ENCODE measurements around the gene KLHL25. TPM values are rescaled to one million over a fixed set of nuclear protein-coding genes. Genes with fewer than 3 reads are reported as not detected.

The KLHL25 gene
- polyA plus RNA-seq, 1 donor from 2014 or later, result 38.9 TPM

DNA sequence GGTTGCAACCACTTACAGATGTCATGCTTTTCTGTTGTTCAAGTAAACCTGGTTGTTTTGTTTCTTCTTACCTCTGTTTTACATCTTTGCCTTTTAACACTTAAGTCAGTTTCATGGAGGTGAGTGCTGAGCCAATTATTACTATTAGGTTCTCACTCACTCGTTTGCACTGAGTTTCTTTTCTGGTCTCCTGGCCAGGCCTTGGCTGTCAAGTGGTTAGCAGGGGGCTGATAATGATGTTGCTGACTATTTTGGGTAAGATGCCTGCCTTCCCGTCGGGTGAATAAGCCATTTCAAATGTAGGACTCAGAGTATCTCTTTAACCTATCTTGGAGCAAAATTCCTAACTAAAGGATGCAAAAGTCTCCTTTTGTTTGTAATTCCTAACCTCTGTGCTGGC, 78.5 kb downstream of the KLHL25 start:
- no peaks in the 10 kb centered on the region for H3K36me3 ChIP-seq (ENCODE audit: insufficient read depth, low read length)
- H3K27me3 ChIP-seq (ENCODE audit: insufficient read depth, low read depth, low read length), result no peaks in the 10 kb centered on the region
- no peaks in the 10 kb centered on the region for H3K9me2 ChIP-seq (ENCODE audit: insufficient read depth, low read length)
- H3F3A ChIP-seq (ENCODE audit: insufficient read depth, low read length, poor library complexity, severe bottlenecking), result no peaks in the 10 kb centered on the region
- H3K9ac ChIP-seq (ENCODE audit: low read length), result no peak overlapping the region
- H3K9me3 ChIP-seq (ENCODE audit: low read length), result no peaks in the 10 kb centered on the region
- no peak for TF ChIP-seq MXI1 (conservative IDR thresholded peaks at IDR 0.05; ENCODE audit: poor library complexity, severe bottlenecking)
- TF ChIP-seq POLR2AphosphoS5 (IDR thresholded peaks at IDR 0.05), result no peak
- no peak for TF ChIP-seq RAD21 (conservative IDR thresholded peaks at IDR 0.05)
- TF ChIP-seq SMC3 (conservative IDR thresholded peaks at IDR 0.05; ENCODE audit: poor library complexity), result no peak
- no peak for TF ChIP-seq EZH2 (IDR thresholded peaks at IDR 0.05; ENCODE audit: borderline replicate concordance, insufficient read depth, low read length, poor library complexity, severe bottlenecking)
- TF ChIP-seq, protein P1, sequence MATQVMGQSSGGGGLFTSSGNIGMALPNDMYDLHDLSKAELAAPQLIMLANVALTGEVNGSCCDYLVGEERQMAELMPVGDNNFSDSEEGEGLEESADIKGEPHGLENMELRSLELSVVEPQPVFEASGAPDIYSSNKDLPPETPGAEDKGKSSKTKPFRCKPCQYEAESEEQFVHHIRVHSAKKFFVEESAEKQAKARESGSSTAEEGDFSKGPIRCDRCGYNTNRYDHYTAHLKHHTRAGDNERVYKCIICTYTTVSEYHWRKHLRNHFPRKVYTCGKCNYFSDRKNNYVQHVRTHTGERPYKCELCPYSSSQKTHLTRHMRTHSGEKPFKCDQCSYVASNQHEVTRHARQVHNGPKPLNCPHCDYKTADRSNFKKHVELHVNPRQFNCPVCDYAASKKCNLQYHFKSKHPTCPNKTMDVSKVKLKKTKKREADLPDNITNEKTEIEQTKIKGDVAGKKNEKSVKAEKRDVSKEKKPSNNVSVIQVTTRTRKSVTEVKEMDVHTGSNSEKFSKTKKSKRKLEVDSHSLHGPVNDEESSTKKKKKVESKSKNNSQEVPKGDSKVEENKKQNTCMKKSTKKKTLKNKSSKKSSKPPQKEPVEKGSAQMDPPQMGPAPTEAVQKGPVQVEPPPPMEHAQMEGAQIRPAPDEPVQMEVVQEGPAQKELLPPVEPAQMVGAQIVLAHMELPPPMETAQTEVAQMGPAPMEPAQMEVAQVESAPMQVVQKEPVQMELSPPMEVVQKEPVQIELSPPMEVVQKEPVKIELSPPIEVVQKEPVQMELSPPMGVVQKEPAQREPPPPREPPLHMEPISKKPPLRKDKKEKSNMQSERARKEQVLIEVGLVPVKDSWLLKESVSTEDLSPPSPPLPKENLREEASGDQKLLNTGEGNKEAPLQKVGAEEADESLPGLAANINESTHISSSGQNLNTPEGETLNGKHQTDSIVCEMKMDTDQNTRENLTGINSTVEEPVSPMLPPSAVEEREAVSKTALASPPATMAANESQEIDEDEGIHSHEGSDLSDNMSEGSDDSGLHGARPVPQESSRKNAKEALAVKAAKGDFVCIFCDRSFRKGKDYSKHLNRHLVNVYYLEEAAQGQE (IDR thresholded peaks at IDR 0.05; ENCODE audit: borderline replicate concordance), result no peak
- no peak overlapping the region for H3K27ac ChIP-seq (ENCODE audit: low read length)
- H3K4me3 ChIP-seq (ENCODE audit: low read length), result no peak overlapping the region
- no peaks in the 10 kb centered on the region for H4K20me1 ChIP-seq (ENCODE audit: insufficient read depth)
- no peak overlapping the region for H3K4me2 ChIP-seq (ENCODE audit: low read length)
- H3K79me2 ChIP-seq (replicated peaks; ENCODE audit: insufficient read depth, low read length), result no peaks in the 10 kb centered on the region
- no peak overlapping the region for H2AFZ ChIP-seq (ENCODE audit: low read depth, low read length)

DNA sequence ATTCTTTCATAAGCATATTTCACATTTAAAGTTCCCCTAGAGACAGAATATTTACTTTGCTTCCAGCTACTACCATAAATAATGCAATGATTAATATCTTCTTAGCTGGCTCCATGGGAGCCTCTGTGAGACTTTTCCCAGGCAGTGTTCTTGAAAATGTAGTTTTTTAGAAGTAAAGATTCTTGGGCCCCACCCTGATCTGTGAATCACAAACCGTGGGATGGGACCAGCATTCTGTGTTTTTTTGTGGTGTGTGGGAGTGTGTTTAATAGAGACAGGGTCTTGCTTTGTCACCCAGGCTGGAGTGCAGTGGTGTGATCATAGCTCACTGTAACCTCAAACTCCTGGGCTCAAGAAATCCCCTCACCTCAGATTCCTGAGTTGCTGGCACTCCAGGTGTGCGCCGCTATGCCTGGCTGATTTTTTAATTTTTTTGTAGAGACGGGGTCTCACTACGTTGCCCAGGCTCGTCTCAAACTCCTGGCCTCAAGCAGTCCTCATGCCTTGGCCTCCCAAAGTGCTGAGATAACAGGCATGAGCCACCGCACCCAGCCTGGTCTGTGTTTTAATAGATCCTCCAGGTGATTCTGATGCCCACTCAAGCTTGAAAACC, 83.0 kb downstream of the KLHL25 start:
- no peaks in the 10 kb centered on the region for H3F3A ChIP-seq (ENCODE audit: insufficient read depth, low read length, poor library complexity, severe bottlenecking)
- no peaks in the 10 kb centered on the region for H3K9me3 ChIP-seq (ENCODE audit: low read length)
- no peak overlapping the region for H2AFZ ChIP-seq (ENCODE audit: low read depth, low read length)
- no peaks in the 10 kb centered on the region for H3K79me2 ChIP-seq (replicated peaks; ENCODE audit: insufficient read depth, low read length)
- no peaks in the 10 kb centered on the region for H3K36me3 ChIP-seq (ENCODE audit: insufficient read depth, low read length)
- H3K27ac ChIP-seq (ENCODE audit: low read length), result no peak overlapping the region
- H4K20me1 ChIP-seq (ENCODE audit: insufficient read depth), result no peaks in the 10 kb centered on the region
- no peak for TF ChIP-seq POLR2AphosphoS5 (IDR thresholded peaks at IDR 0.05)
- TF ChIP-seq EP300 (conservative IDR thresholded peaks at IDR 0.05; ENCODE audit: poor library complexity, severe bottlenecking), result no peak
- no peak for TF ChIP-seq RAD21 (conservative IDR thresholded peaks at IDR 0.05)
- TF ChIP-seq, protein P1 (IDR thresholded peaks at IDR 0.05; ENCODE audit: borderline replicate concordance), result no peak
- no peak for TF ChIP-seq MXI1 (conservative IDR thresholded peaks at IDR 0.05; ENCODE audit: poor library complexity, severe bottlenecking)
- no peak for TF ChIP-seq EZH2 (IDR thresholded peaks at IDR 0.05; ENCODE audit: borderline replicate concordance, insufficient read depth, low read length, poor library complexity, severe bottlenecking)
- no peak for TF ChIP-seq SMC3 (conservative IDR thresholded peaks at IDR 0.05; ENCODE audit: poor library complexity)
- no peak for TF ChIP-seq TAF1 (IDR thresholded peaks at IDR 0.05; ENCODE audit: low read depth)
- TF ChIP-seq, protein P2, sequence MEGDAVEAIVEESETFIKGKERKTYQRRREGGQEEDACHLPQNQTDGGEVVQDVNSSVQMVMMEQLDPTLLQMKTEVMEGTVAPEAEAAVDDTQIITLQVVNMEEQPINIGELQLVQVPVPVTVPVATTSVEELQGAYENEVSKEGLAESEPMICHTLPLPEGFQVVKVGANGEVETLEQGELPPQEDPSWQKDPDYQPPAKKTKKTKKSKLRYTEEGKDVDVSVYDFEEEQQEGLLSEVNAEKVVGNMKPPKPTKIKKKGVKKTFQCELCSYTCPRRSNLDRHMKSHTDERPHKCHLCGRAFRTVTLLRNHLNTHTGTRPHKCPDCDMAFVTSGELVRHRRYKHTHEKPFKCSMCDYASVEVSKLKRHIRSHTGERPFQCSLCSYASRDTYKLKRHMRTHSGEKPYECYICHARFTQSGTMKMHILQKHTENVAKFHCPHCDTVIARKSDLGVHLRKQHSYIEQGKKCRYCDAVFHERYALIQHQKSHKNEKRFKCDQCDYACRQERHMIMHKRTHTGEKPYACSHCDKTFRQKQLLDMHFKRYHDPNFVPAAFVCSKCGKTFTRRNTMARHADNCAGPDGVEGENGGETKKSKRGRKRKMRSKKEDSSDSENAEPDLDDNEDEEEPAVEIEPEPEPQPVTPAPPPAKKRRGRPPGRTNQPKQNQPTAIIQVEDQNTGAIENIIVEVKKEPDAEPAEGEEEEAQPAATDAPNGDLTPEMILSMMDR (IDR thresholded peaks at IDR 0.05; ENCODE audit: poor library complexity, severe bottlenecking), result no peak
- no peak overlapping the region for H3K4me2 ChIP-seq (ENCODE audit: low read length)
- H3K4me3 ChIP-seq (ENCODE audit: low read length), result no peak overlapping the region
- H3K27me3 ChIP-seq (ENCODE audit: insufficient read depth, low read depth, low read length), result no peaks in the 10 kb centered on the region
- H3K9ac ChIP-seq (ENCODE audit: low read length), result no peak overlapping the region
- no peaks in the 10 kb centered on the region for H3K9me2 ChIP-seq (ENCODE audit: insufficient read depth, low read length)

Data from neural cell (in vitro differentiated cells).